ENCODE measurements around the gene GPR32. TPM values are rescaled to one million over a fixed set of nuclear protein-coding genes. Genes with fewer than 3 reads are reported as not detected.

GPR32 gene
- total and polyA plus RNA-seq, 8 donors = not detected

- no peaks in the 10 kb centered on the region for H3K27me3 ChIP-seq
- no peak for ATAC-seq
- H3K4me1 ChIP-seq = no peaks in the 10 kb centered on the region
- H3K4me3 ChIP-seq = no peak overlapping the region
- no peaks in the 10 kb centered on the region for H3K36me3 ChIP-seq
- H3K9me3 ChIP-seq = no peaks in the 10 kb centered on the region
- no peak for TF ChIP-seq CTCF (IDR thresholded peaks at IDR 0.05)
- DNase-seq = no peak
- intact Hi-C loops (cut with DNase I) = no loop called here
- H3K27ac ChIP-seq = no peak overlapping the region
These were observed 20.7 kb downstream of the GPR32 start for GRCh38 chr19:50790922-50791467.

- peaks cover 0 to 7% of the 10 kb centered on the region in 2 donors for H3K36me3 ChIP-seq
- H3K4me1 ChIP-seq = no peaks in the 10 kb centered on the region
- H3K9me3 ChIP-seq = no peaks in the 10 kb centered on the region
- no peaks in the 10 kb centered on the region for H3K27me3 ChIP-seq
- no peak for TF ChIP-seq CTCF (IDR thresholded peaks at IDR 0.05)
- no peak overlapping the region for H3K4me3 ChIP-seq
- no peak overlapping the region for H3K27ac ChIP-seq
- ATAC-seq = no peak
- intact Hi-C loops (cut with DNase I) = no loop called here
- DNase-seq = no peak
These were observed 21.5 kb downstream of the GPR32 start for GRCh38 chr19:50791594-50792271.

GRCh38 chr19:50792272-50793250 lies 22.3 kb downstream of the GPR32 start:
- Histone ChIP-seq H3K4me3 (no peak overlapping the region), H3K27me3 (no peaks in the 10 kb centered on the region), H3K9me3 (no peaks in the 10 kb centered on the region), H3K36me3 (peaks cover 0 to 15% of the 10 kb centered on the region in 2 donors), H3K4me1 (no peaks in the 10 kb centered on the region), H3K27ac (no peak overlapping the region)
- intact Hi-C loops (cut with DNase I) = no loop called here
- DNase-seq (no peak), ATAC-seq (no peak)
- TF ChIP-seq CTCF (IDR thresholded peaks at IDR 0.05) = no peak

- Histone ChIP-seq H3K4me3 (no peak overlapping the region), H3K36me3 (peaks cover 0 to 26% of the 10 kb centered on the region in 2 donors), H3K27me3 (no peaks in the 10 kb centered on the region), H3K27ac (no peak overlapping the region), H3K4me1 (no peaks in the 10 kb centered on the region), H3K9me3 (no peaks in the 10 kb centered on the region)
- no peak for ATAC-seq
- TF ChIP-seq CTCF (IDR thresholded peaks at IDR 0.05) = no peak
- DNase-seq = no peak
- intact Hi-C loops (cut with DNase I) = no loop called here
These were observed 23.3 kb downstream of the GPR32 start for GRCh38 chr19:50793558-50794065.

All from left lung (tissue), 10 donors.